Spinal cord (tissue), 10 donors: ENCODE data around the gene TCF4. TPM values are rescaled to one million over a fixed set of nuclear protein-coding genes. Genes with fewer than 3 reads are reported as not detected.
"Not testable (repeated sequence)": the region's sequence is repeated elsewhere in the genome, so short reads cannot be mapped to it uniquely, and the experiment has no call there.

ENCODE experiments used
- DNase-seq, 6 donors: peaks; one replicate each; pipeline versions ENCODE4 v3.0.0 to v3.0.0-alpha.2; 2013 to 2015; ENCODE audit warnings: low spot score in 6 of 6, low read depth in 4 of 6
- H3K27ac ChIP-seq: one replicate; pipeline ENCODE4 v1.5.1; 2013; ENCODE audit warnings: low read depth, low read length, control low read depth
- H3K27me3 ChIP-seq: one replicate; pipeline ENCODE4 v1.6.1; 2013; ENCODE audit warnings: low read length; ENCODE audit not compliant: control insufficient read depth, insufficient read depth
- H3K36me3 ChIP-seq: one replicate; pipeline ENCODE4 v1.6.1; 2013; ENCODE audit warnings: low read length; ENCODE audit not compliant: control insufficient read depth, insufficient read depth
- H3K4me1 ChIP-seq: one replicate; pipeline ENCODE4 v1.6.1; 2013; ENCODE audit warnings: low read length; ENCODE audit not compliant: control insufficient read depth, insufficient read depth
- H3K4me3 ChIP-seq: one replicate; pipeline ENCODE4 v1.5.1; 2013; ENCODE audit warnings: low read depth, low read length, control low read depth
- H3K9me3 ChIP-seq: one replicate; pipeline ENCODE4 v1.6.1; 2013; ENCODE audit warnings: low read length; ENCODE audit not compliant: control insufficient read depth, insufficient read depth
- WGBS: methylation state at CpG from one replicate; pipeline ENCODE4 v1.1.5; 2013; ENCODE audit warnings: missing lambda C conversion rate; ENCODE audit not compliant: insufficient coverage; 5-methylcytosine and 5-hydroxymethylcytosine counted together
- polyA plus RNA-seq, 2 donors: library from polyadenylated mRNA; unstranded; fragments of 120-200 nt; gene quantifications; one replicate each; pipeline ENCODE4 v1.2.1, GENCODE V29; 2013; ENCODE audit not compliant: insufficient read length in 2 of 2
- total RNA-seq, 2 donors: library from RNA; depleted of rRNA in 1 of 2; stranded (reverse); fragments of 120-200 nt in 1 of 2; fragments of >200 nt in 1 of 2; gene quantifications; one replicate each; pipeline versions ENCODE4 v1.2.3 to v1.2.4, GENCODE V29; 2013 to 2014
- donor health status: healthy.

The TCF4 gene
- total and polyA plus RNA-seq, 4 donors: 57.1 to 234 (median 138) TPM

- peak in 1 of 6 donors; percentile 64 for DNase-seq
- Histone ChIP-seq H3K9me3 (no peaks in the 10 kb centered on the region), H3K27ac (no peak overlapping the region), H3K4me3 (no peak overlapping the region), H3K36me3 (no peaks in the 10 kb centered on the region), H3K4me1 (no peaks in the 10 kb centered on the region), H3K27me3 (no peaks in the 10 kb centered on the region)
Measured at GRCh38 chr18:55473560-55473959, 114.4 kb downstream of the TCF4 start.

GRCh38 chr18:55473058-55473457 is 114.9 kb downstream of the TCF4 start:
- Histone ChIP-seq H3K27ac (no peak overlapping the region), H3K27me3 (no peaks in the 10 kb centered on the region), H3K4me1 (no peaks in the 10 kb centered on the region), H3K4me3 (no peak overlapping the region), H3K36me3 (no peaks in the 10 kb centered on the region), H3K9me3 (no peaks in the 10 kb centered on the region)
- no CpG with 5 or more reads among the region's 2 CpGs for WGBS
- DNase-seq: peak in 1 of 6 donors; percentile 68

GRCh38 chr18:55470826-55471225 is 117.2 kb downstream of the TCF4 start:
- H3K27ac ChIP-seq: no peak overlapping the region
- no peaks in the 10 kb centered on the region for H3K4me1 ChIP-seq
- no peaks in the 10 kb centered on the region for H3K9me3 ChIP-seq
- H3K27me3 ChIP-seq: no peaks in the 10 kb centered on the region
- H3K36me3 ChIP-seq: no peaks in the 10 kb centered on the region
- H3K4me3 ChIP-seq: no peak overlapping the region
- WGBS: 90% methylated on average over 2 of the region's 4 CpGs
- DNase-seq: peak in 1 of 6 donors; percentile 77

- not testable (repeated sequence) for H3K27ac ChIP-seq, H3K4me1 ChIP-seq, H3K27me3 ChIP-seq, DNase-seq, H3K36me3 ChIP-seq, H3K4me3 ChIP-seq, H3K9me3 ChIP-seq
- WGBS: 93% methylated on average over 3 of the region's 8 CpGs
Measured at GRCh38 chr18:55469134-55469533, 118.9 kb downstream of the TCF4 start.

- H3K4me1 ChIP-seq: no peaks in the 10 kb centered on the region
- no peak overlapping the region for H3K27ac ChIP-seq
- WGBS: 67% methylated on average over 3 of the region's 4 CpGs
- H3K9me3 ChIP-seq: no peaks in the 10 kb centered on the region
- DNase-seq: no peak
- no peaks in the 10 kb centered on the region for H3K27me3 ChIP-seq
- H3K36me3 ChIP-seq: peaks cover 2% of the 10 kb centered on the region
- H3K4me3 ChIP-seq: no peak overlapping the region
Measured at GRCh38 chr18:55466789-55467188, 121.2 kb downstream of the TCF4 start.

- 63% methylated on average over 1 of the region's 2 CpGs for WGBS
- Histone ChIP-seq H3K36me3 (peaks cover 2% of the 10 kb centered on the region), H3K4me1 (no peaks in the 10 kb centered on the region), H3K27me3 (no peaks in the 10 kb centered on the region), H3K9me3 (no peaks in the 10 kb centered on the region), H3K27ac (no peak overlapping the region), H3K4me3 (no peak overlapping the region)
- DNase-seq: no peak
Measured at GRCh38 chr18:55465313-55465712, 122.7 kb downstream of the TCF4 start.

- WGBS: no CpG with 5 or more reads among the region's 4 CpGs
- H3K27ac ChIP-seq: no peak overlapping the region
- no peaks in the 10 kb centered on the region for H3K27me3 ChIP-seq
- H3K4me1 ChIP-seq: no peaks in the 10 kb centered on the region
- no peaks in the 10 kb centered on the region for H3K9me3 ChIP-seq
- no peak overlapping the region for H3K4me3 ChIP-seq
- DNase-seq: no peak
- peaks cover 2% of the 10 kb centered on the region for H3K36me3 ChIP-seq
Measured at GRCh38 chr18:55464581-55464980, 123.4 kb downstream of the TCF4 start.

- no peak for DNase-seq
- H3K27me3 ChIP-seq: no peaks in the 10 kb centered on the region
- peaks cover 3% of the 10 kb centered on the region for H3K4me1 ChIP-seq
- no peaks in the 10 kb centered on the region for H3K9me3 ChIP-seq
- H3K4me3 ChIP-seq: no peak overlapping the region
- no peak overlapping the region for H3K27ac ChIP-seq
- peaks cover 2% of the 10 kb centered on the region for H3K36me3 ChIP-seq
- 67% methylated on average over 1 of the region's 1 CpG for WGBS
Measured at GRCh38 chr18:55462652-55463051, 125.3 kb downstream of the TCF4 start.

- H3K27me3 ChIP-seq: no peaks in the 10 kb centered on the region
- no peaks in the 10 kb centered on the region for H3K9me3 ChIP-seq
- H3K27ac ChIP-seq: no peak overlapping the region
- H3K4me3 ChIP-seq: no peak overlapping the region
- H3K4me1 ChIP-seq: peaks cover 3% of the 10 kb centered on the region
- 80% methylated on average over 2 of the region's 4 CpGs for WGBS
- peaks cover 2% of the 10 kb centered on the region for H3K36me3 ChIP-seq
- DNase-seq: no peak
Measured at GRCh38 chr18:55461848-55462247, 126.1 kb downstream of the TCF4 start.

- peak overlapping the region; percentile 55 for H3K27ac ChIP-seq
- peak overlapping the region; percentile 7 for H3K4me3 ChIP-seq
- H3K36me3 ChIP-seq: no peaks in the 10 kb centered on the region
- peaks cover 3% of the 10 kb centered on the region for H3K4me1 ChIP-seq
- H3K9me3 ChIP-seq: no peaks in the 10 kb centered on the region
- no peaks in the 10 kb centered on the region for H3K27me3 ChIP-seq
- DNase-seq: peak in 3 of 6 donors; percentile 35 to 73 (median 68)
- 30% methylated on average over 2 of the region's 12 CpGs for WGBS
Measured at GRCh38 chr18:55458456-55459203, 129.4 kb downstream of the TCF4 start.
